ENCODE results near the gene SERPINB11. TPM values are rescaled to one million over a fixed set of nuclear protein-coding genes. Genes with fewer than 3 reads are reported as not detected.
A peak's percentile ranks its signal among the peaks of the same experiment; 100 is the strongest.

Gene SERPINB11
- total RNA-seq, 6 experiments from 2014 or later, result not detected

GRCh38 chr18:63677500-63678225, 25.1 kb upstream of the SERPINB11 start:
- H3K9me3 ChIP-seq, result no peaks in the 10 kb centered on the region
- TF ChIP-seq POLR2A (IDR thresholded peaks at IDR 0.05) (no peak), CTCF (IDR thresholded peaks at IDR 0.05) (no peak)
- H3K27me3 ChIP-seq, result no peaks in the 10 kb centered on the region
- ATAC-seq (no peak), DNase-seq (no peak)
- H3K4me1 ChIP-seq, result peaks cover 0 to 10% (median 4%) of the 10 kb centered on the region in 4 donors
- intact Hi-C loops (cut with DNase I), result no loop called here
- 50% methylated on average over 5 of the region's 5 CpGs for WGBS (ENCODE audit: insufficient coverage, low coverage, low lambda C conversion rate, missing lambda C conversion rate)
- no peak overlapping the region for H3K4me3 ChIP-seq
- H3K27ac ChIP-seq, result no peak overlapping the region
- H3K36me3 ChIP-seq, result no peaks in the 10 kb centered on the region

- Histone ChIP-seq H3K4me3 (no peak overlapping the region), H3K36me3 (no peaks in the 10 kb centered on the region), H3K4me1 (peaks cover 0 to 13% (median 4%) of the 10 kb centered on the region in 4 donors), H3K27me3 (no peaks in the 10 kb centered on the region), H3K27ac (no peak overlapping the region), H3K9me3 (no peaks in the 10 kb centered on the region)
- no peak for TF ChIP-seq POLR2A (IDR thresholded peaks at IDR 0.05)
- TF ChIP-seq CTCF (IDR thresholded peaks at IDR 0.05), result no peak
- WGBS (ENCODE audit: insufficient coverage, low coverage, low lambda C conversion rate, missing lambda C conversion rate), result 74% methylated on average over 5 of the region's 5 CpGs
- DNase-seq, result no peak
- intact Hi-C loops (cut with DNase I), result no loop called here
- ATAC-seq, result no peak
Measured at GRCh38 chr18:63679820-63680606, 22.7 kb upstream of the SERPINB11 start.

GRCh38 chr18:63681449-63682340, 21.1 kb upstream of the SERPINB11 start:
- H3K36me3 ChIP-seq, result no peaks in the 10 kb centered on the region
- peaks cover 0 to 13% (median 4%) of the 10 kb centered on the region in 4 donors for H3K4me1 ChIP-seq
- no peaks in the 10 kb centered on the region for H3K9me3 ChIP-seq
- DNase-seq (peak; percentile 35 to 77 (median 71)), ATAC-seq (peak; percentile 91 to 95 (median 92))
- WGBS (ENCODE audit: insufficient coverage, low coverage, low lambda C conversion rate, missing lambda C conversion rate), result 31% methylated on average over 2 of the region's 2 CpGs
- no peak for TF ChIP-seq POLR2A (IDR thresholded peaks at IDR 0.05)
- TF ChIP-seq CTCF (IDR thresholded peaks at IDR 0.05), result no peak
- no peaks in the 10 kb centered on the region for H3K27me3 ChIP-seq
- peak overlapping the region in 2 of 3 donors; percentile 48 to 52 for H3K27ac ChIP-seq
- intact Hi-C loops (cut with DNase I), result no loop called here
- no peak overlapping the region for H3K4me3 ChIP-seq

GRCh38 chr18:63683152-63683551, 19.6 kb upstream of the SERPINB11 start:
- DNase-seq (no peak), ATAC-seq (no peak)
- no peaks in the 10 kb centered on the region for H3K36me3 ChIP-seq
- H3K4me3 ChIP-seq, result no peak overlapping the region
- H3K9me3 ChIP-seq, result no peaks in the 10 kb centered on the region
- no peaks in the 10 kb centered on the region for H3K27me3 ChIP-seq
- 35% methylated on average over 2 of the region's 2 CpGs for WGBS (ENCODE audit: insufficient coverage, low coverage, low lambda C conversion rate, missing lambda C conversion rate)
- no peak overlapping the region for H3K27ac ChIP-seq
- TF ChIP-seq POLR2A (IDR thresholded peaks at IDR 0.05), result no peak
- no peak for TF ChIP-seq CTCF (IDR thresholded peaks at IDR 0.05)
- H3K4me1 ChIP-seq, result peaks cover 0 to 13% (median 4%) of the 10 kb centered on the region in 4 donors
- intact Hi-C loops (cut with DNase I), result no loop called here

Data from right lobe of liver (tissue), 6 donors.